GF-D8 (cell line): ENCODE data around the gene C21orf58.
"Not testable (repeated sequence)": the region's sequence is repeated elsewhere in the genome, so short reads cannot be mapped to it uniquely, and the experiment has no call there.

Experiments used
- DNase-seq: peaks from one replicate; lab custom pipeline; 2025; lab: John Stamatoyannopoulos, UW

Gene C21orf58

GRCh38 chr21:46324390-46325072 lies 861 bp upstream of the C21orf58 start:
- peak; percentile 72 for DNase-seq

GRCh38 chr21:46323227-46323709 lies 402 bp downstream of the C21orf58 start:
- DNase-seq = no peak

GRCh38 chr21:46322351-46323226 lies 1.1 kb downstream of the C21orf58 start:
- DNase-seq = peak; percentile 21

GRCh38 chr21:46320331-46320801 lies 3.3 kb downstream of the C21orf58 start:
- peak; percentile 39 for DNase-seq

- no peak for DNase-seq
Observed at GRCh38 chr21:46319186-46319585, 4.5 kb downstream of the C21orf58 start.

GRCh38 chr21:46318464-46318845 lies 5.2 kb downstream of the C21orf58 start:
- DNase-seq = no peak

- DNase-seq = no peak
Observed at GRCh38 chr21:46317710-46318463, 5.8 kb downstream of the C21orf58 start.

GRCh38 chr21:46316708-46317324 lies 6.9 kb downstream of the C21orf58 start:
- no peak for DNase-seq

GRCh38 chr21:46314441-46315020 lies 9.1 kb downstream of the C21orf58 start:
- no peak for DNase-seq

- no peak for DNase-seq
Observed at GRCh38 chr21:46312949-46313348, 10.7 kb downstream of the C21orf58 start.

GRCh38 chr21:46311568-46311967 lies 12.1 kb downstream of the C21orf58 start:
- DNase-seq = no peak

- DNase-seq = not testable (repeated sequence)
Observed at GRCh38 chr21:46310260-46310659, 13.4 kb downstream of the C21orf58 start.

GRCh38 chr21:46308431-46308830 lies 15.2 kb downstream of the C21orf58 start:
- no peak for DNase-seq

GRCh38 chr21:46307625-46308024 lies 16.0 kb downstream of the C21orf58 start:
- no peak for DNase-seq

GRCh38 chr21:46304955-46305354 lies 18.7 kb downstream of the C21orf58 start:
- DNase-seq = no peak

GRCh38 chr21:46304437-46304836 lies 19.2 kb downstream of the C21orf58 start:
- DNase-seq = no peak

- DNase-seq = no peak
Observed at GRCh38 chr21:46301759-46302158, 21.9 kb downstream of the C21orf58 start.

- DNase-seq = no peak
Observed at GRCh38 chr21:46299167-46299566, 24.5 kb downstream of the C21orf58 start.

- DNase-seq = peak; percentile 25
Observed at GRCh38 chr21:46297338-46298271, 26.1 kb downstream of the C21orf58 start.
